Measurements from ENCODE around the gene SAMD5.

The SAMD5 gene

GRCh38 chr6:147509891-147510290 is 1.4 kb downstream of the SAMD5 start:
- TF ChIP-seq GATA2 (IDR thresholded peaks at IDR 0.05; ENCODE audit: low read depth, low read length) = no peak

- TF ChIP-seq GATA2 (IDR thresholded peaks at IDR 0.05; ENCODE audit: low read depth, low read length) (no peak), GATA3 (IDR thresholded peaks at IDR 0.05; ENCODE audit: low read depth, low read length) (no peak)
These were observed 2.6 kb downstream of the SAMD5 start for GRCh38 chr6:147510929-147511590.

- TF ChIP-seq GATA3 (IDR thresholded peaks at IDR 0.05; ENCODE audit: low read depth, low read length) = no peak
- TF ChIP-seq GATA2 (IDR thresholded peaks at IDR 0.05; ENCODE audit: low read depth, low read length) = no peak
These were observed 6.3 kb downstream of the SAMD5 start for GRCh38 chr6:147514831-147515230.

DNA sequence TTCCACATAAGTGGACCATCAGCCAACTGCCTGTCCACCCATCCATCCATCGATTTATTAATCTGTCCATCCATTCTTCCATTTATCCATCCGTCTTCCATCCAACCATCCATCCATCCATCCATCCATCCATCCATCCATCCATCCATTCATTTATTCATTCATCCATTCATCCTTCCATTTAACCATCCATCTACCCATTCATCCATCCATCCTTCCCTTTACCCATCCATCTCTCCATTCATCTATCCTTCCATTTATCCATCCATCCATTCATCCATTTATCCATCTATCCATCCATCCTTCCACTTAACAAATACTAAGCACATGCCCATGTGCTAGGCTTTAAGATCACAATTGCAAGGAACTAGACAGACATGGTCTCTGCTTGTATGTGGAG is 6.8 kb downstream of the SAMD5 start:
- no peak for TF ChIP-seq GATA3 (IDR thresholded peaks at IDR 0.05; ENCODE audit: low read depth, low read length)
- no peak for TF ChIP-seq GATA2 (IDR thresholded peaks at IDR 0.05; ENCODE audit: low read depth, low read length)

- no peak for TF ChIP-seq GATA3 (IDR thresholded peaks at IDR 0.05; ENCODE audit: low read depth, low read length)
- TF ChIP-seq GATA2 (IDR thresholded peaks at IDR 0.05; ENCODE audit: low read depth, low read length) = no peak
These were observed 14.1 kb downstream of the SAMD5 start for GRCh38 chr6:147522597-147522996.

GRCh38 chr6:147525519-147526209 is 17.2 kb downstream of the SAMD5 start:
- TF ChIP-seq GATA2 (IDR thresholded peaks at IDR 0.05; ENCODE audit: low read depth, low read length) (no peak), GATA3 (IDR thresholded peaks at IDR 0.05; ENCODE audit: low read depth, low read length) (no peak)

DNA sequence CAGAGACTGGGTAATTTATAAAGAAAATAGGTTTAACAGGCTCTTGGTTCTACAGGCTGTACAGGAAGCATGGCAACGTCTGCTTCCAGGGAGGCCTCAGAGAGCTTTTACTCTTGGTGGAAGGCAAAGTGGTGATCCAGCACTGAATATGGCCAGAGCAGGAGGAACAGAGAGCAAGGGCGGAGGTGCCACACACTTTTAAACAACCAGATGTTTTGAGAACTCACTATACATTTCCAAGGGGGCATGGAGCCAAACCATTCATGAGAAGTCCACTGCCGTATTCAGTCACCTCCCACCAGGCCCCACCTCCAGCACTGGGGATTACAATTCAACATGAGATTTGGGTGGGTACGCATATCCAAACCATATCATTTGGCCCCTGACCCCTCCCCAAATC is 18.7 kb downstream of the SAMD5 start:
- TF ChIP-seq GATA3 (IDR thresholded peaks at IDR 0.05; ENCODE audit: low read depth, low read length) = no peak
- no peak for TF ChIP-seq GATA2 (IDR thresholded peaks at IDR 0.05; ENCODE audit: low read depth, low read length)

- TF ChIP-seq GATA3 (IDR thresholded peaks at IDR 0.05; ENCODE audit: low read depth, low read length) = no peak
- no peak for TF ChIP-seq GATA2 (IDR thresholded peaks at IDR 0.05; ENCODE audit: low read depth, low read length)
These were observed 20.1 kb downstream of the SAMD5 start for GRCh38 chr6:147528511-147529145.

GRCh38 chr6:147530132-147531060 is 21.9 kb downstream of the SAMD5 start:
- TF ChIP-seq GATA3 (IDR thresholded peaks at IDR 0.05; ENCODE audit: low read depth, low read length) = no peak
- no peak for TF ChIP-seq GATA2 (IDR thresholded peaks at IDR 0.05; ENCODE audit: low read depth, low read length)

DNA sequence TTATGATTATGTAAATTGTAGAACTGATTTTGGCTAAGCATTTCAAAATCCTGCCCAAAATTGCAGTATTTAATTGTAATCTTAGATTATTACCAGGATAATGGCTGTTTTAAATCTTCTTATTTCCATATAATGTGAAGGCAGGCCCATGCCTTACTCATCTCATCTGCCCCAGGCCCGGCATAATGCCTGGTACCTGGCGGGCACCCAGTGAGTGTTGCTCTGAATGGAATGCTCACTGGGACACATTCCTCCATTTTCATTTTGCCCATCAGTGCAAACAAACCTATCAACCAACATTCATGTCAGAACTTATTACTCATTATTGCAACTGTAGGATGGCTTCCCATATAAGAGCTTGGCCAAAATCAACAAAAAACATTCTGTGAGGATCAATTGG is 22.8 kb downstream of the SAMD5 start:
- TF ChIP-seq GATA2 (IDR thresholded peaks at IDR 0.05; ENCODE audit: low read depth, low read length) (no peak), GATA3 (IDR thresholded peaks at IDR 0.05; ENCODE audit: low read depth, low read length) (no peak)

- no peak for TF ChIP-seq GATA2 (IDR thresholded peaks at IDR 0.05; ENCODE audit: low read depth, low read length)
- TF ChIP-seq GATA3 (IDR thresholded peaks at IDR 0.05; ENCODE audit: low read depth, low read length) = no peak
These were observed 25.8 kb downstream of the SAMD5 start for GRCh38 chr6:147534116-147534860.

GRCh38 chr6:147538821-147539220 is 30.3 kb downstream of the SAMD5 start:
- no peak for TF ChIP-seq GATA3 (IDR thresholded peaks at IDR 0.05; ENCODE audit: low read depth, low read length)
- TF ChIP-seq GATA2 (IDR thresholded peaks at IDR 0.05; ENCODE audit: low read depth, low read length) = no peak

DNA sequence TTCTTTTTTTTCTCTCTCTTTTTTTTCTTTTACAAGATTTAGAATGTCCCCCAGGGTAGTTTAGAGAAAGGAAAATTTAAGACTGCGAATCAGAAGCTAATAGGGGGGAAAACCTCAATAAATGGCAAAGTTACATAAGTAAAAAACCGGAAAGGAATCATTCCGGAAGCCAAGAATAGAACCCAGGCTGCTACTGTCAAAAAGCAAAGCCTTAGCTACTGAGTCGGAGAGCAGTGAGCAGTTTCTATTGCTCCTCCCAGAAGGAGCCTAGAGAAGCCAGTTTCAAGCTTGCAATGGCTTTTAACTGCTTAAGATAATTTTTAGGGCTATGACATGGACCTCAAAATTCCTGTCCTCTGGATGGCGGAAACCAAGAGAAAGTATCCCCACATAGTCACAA is 31.6 kb downstream of the SAMD5 start:
- TF ChIP-seq GATA2 (IDR thresholded peaks at IDR 0.05; ENCODE audit: low read depth, low read length) (no peak), GATA3 (IDR thresholded peaks at IDR 0.05; ENCODE audit: low read depth, low read length) (no peak)
